A549 treated with CORT108297 at 1 μM for 4 hours (cell line): ENCODE results near the gene DRD4. TPM values are rescaled to one million over a fixed set of nuclear protein-coding genes. Genes with fewer than 3 reads are reported as not detected.

Experiments used
- total RNA-seq: library from RNA; stranded (reverse); fragments of 200-300 nt; extraction: Qiagen RNA extraction; gene quantifications from 5 replicates; pipeline ENCODE4 v1.2.3, GENCODE V29; 2022

Gene DRD4
- 0.15 to 0.39 TPM (median 0.22 TPM) in 5 replicates for total RNA-seq

DNA sequence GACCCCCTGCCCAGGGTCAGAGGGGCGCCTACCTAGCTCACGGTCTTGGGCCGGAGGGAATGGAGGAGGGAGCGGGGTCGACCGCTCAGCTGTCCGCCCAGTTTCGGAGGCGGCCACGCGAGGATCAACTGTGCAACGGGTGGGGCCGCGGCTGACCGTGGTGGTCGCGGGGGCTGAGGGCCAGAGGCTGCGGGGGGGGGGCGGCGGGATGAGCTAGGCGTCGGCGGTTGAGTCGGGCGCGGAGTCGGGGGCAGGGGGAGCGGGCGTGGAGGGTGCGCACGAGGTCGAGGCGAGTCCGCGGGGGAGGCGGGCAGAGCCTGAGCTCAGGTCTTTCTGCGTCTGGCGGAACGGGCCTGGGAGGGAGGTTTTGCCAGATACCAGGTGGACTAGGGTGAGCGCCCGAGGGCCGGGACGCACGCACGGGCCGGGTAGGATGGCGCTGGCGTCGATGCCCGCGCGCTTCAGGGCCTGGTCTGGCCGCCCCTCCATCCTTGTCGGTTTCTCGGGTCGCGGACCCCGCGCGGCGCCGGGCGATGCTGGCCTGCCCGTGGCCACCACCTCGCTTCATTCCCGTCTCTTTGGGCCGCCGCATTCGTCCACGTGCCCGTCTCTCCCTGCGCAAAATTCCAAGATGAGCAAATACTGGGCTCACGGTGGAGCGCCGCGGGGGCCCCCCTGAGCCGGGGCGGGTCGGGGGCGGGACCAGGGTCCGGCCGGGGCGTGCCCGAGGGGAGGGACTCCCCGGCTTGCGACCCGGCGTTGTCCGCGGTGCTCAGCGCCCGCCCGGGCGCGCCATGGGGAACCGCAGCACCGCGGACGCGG is at the start of gene DRD4:
Gene DRD4, plus strand, starts transcription at position 759 of the 822 bp plus-strand sequence. Its CDS starts 36 bp downstream, at position 795.

DNA sequence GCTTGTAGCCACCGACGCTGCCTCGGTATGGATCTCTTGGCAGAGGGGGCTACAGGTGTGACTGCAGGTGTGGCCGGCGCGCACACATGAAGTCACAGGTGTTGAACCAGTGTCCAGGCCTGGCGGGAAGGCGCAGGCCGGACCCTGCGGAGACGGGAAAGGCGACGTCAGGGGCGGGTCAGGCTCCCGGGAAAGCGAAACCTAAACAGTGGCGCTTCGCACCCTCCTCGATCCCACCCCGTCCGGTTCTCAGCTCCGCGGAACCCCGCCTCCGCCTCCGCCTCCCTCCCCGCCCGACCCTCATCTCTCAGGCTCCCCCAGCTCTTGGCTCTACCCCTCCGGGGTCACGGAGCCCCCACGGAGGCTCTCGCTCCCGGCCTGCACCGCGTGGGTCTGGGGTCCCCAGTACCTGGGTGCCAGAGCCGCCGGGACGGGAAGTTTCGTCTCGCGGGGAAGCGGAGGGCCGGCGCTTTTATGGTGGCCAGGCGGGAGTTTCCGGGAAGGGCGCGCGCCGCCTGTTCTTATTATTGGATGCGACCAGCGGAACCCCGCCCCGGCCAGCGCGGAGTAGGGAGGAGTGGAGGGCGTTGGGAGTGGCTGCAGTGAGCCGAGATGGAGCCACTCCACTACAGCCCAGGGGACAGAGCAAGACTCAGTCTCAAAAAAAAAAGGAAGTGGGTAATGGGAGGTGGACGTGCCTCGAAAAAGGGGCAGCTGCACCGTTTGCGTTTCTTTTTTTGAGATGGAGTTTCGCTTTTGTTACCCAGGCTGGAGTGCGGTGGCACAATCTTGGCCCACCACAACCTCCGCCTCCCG is 21.4 kb upstream of the DRD4 start, which contains the start of gene IRF7:
Gene IRF7, minus strand, starts transcription at position 447 of the 816 bp plus-strand sequence. CDS start 586 bp downstream, outside the sequence.

DNA sequence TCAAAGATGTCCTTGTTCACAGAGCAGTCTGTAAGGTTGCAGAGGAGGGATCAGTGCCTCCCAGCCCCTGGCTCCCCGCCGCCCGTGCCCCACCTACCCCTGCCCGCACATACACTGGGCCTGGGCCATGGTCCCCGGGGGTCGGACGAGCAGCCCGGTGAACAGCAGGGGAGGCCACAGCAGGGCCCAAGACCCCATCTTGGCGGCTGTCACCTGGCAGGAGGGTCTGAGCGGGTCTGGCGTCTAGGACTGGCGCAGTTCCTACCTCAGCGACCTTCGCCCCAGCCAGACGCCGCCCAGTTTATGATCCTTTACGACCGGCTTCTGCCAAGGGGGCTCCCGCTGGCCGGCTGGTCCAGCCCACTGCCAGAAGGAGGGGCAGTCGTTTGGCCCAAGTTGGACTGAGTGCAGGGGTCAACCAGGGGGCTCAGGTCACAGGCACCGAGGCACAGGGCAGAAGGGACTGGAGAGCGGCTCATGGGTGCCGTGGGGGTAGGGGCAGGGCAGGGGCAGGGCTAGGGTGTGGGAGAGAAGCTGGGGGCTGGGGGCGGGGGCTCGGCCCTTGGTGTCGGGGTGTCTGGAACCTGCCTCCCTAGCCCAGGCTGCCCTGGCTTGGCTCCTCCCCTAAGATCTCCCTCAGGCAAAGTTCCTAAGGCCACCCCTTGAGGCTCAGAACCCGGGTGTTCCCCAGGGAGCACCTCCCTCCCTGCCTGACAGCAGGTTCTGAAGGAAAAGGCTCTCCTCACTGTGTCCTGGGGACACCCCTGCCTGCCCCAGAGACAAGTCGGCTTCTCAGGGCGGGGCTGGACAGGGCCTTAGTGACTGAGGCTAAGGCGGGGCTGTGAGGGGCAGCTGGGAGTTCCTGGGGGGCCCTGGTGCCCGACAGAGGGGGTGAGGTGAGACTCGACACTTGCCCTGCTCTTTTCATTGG is 12.1 kb upstream of the DRD4 start, which contains the start of gene CDHR5:
Gene CDHR5, minus strand, starts transcription at position 251 of the 931 bp plus-strand sequence. Its CDS starts 53 bp downstream, at position 198.

DNA sequence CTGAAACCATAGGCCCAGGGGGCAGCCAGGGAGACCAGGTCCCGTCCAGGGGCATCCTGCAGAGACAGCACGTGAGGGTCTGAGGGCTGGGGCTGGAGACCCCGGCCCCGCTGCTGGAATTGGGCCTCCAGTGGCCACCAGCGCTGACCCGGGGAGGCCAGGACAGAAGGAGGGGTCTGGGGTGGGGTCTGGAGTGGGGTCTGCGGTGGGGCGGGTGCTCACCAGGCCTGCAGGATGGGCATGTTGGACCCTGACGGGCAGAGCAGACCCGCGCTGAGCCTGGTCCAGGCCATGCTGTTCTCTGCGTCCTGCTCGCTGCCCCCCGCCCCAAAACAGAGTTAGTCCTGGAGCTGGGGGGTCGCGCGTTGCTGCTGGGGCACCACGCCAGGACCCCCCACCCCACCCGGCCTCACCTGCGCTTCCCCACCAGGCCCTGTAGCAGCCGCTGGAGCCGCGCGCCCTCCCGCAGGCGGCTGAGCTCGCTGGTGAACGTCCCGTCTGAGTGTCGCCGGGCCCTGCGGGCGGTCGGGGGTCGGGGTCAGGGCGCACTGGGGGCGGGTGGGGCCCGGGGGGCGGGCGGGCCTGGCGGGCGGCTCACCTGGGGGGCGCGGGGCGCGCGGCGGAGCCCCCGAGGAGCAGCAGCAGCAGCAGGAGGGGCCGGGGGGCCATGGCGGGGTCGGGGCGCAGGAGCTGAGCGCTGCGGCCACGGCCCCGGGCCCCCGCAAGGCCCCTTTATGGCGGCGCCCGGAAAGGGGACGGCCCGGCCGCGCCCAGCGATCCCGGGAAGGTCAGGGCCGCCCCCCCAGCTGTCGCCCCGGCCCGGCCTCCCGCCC is 10.4 kb upstream of the DRD4 start, which contains the start of gene SCT:
Gene SCT, minus strand, starts transcription at position 707 of the 833 bp plus-strand sequence. Its CDS starts 38 bp downstream, at position 669.

Other genes starting within 250 kb of the DRD4 start
- gene PKP3, start 243.1 kb upstream of the DRD4 start, total RNA-seq = 26.3 to 41.8 TPM (median 39.9 TPM) in 5 replicates
- gene SIGIRR, start 222.3 kb upstream of the DRD4 start, total RNA-seq = 55.4 to 103 TPM (median 98.4 TPM) in 5 replicates
- gene ANO9, start 195.3 kb upstream of the DRD4 start, total RNA-seq = 0.55 to 1.8 TPM (median 1.0 TPM) in 5 replicates
- 35.2 to 48.7 TPM (median 46.0 TPM) in 5 replicates for gene PTDSS2, start 187.0 kb upstream of the DRD4 start, total RNA-seq
- 128 to 190 TPM (median 178 TPM) in 5 replicates for gene RNH1, start 130.0 kb upstream of the DRD4 start, total RNA-seq
- gene HRAS, start 101.7 kb upstream of the DRD4 start, total RNA-seq = 97.4 to 162 TPM (median 151 TPM) in 5 replicates
- 0.45 to 0.93 TPM (median 0.75 TPM) in 5 replicates for gene LRRC56, start 99.7 kb upstream of the DRD4 start, total RNA-seq
- 1.9 to 3.3 TPM (median 2.7 TPM) in 5 replicates for gene LMNTD2, start 76.5 kb upstream of the DRD4 start, total RNA-seq
- gene RASSF7, start 76.3 kb upstream of the DRD4 start, total RNA-seq = 35.3 to 47.8 TPM (median 43.4 TPM) in 5 replicates
- gene PHRF1, start 60.8 kb upstream of the DRD4 start, total RNA-seq = 26.7 to 35.3 TPM (median 34.8 TPM) in 5 replicates
- gene IRF7, start 21.3 kb upstream of the DRD4 start, total RNA-seq = 4.1 to 7.8 TPM (median 7.0 TPM) in 5 replicates
- gene CDHR5, start 12.3 kb upstream of the DRD4 start, total RNA-seq = 0.03 to 0.08 TPM in 2 of 5 replicates, not detected in the others
- gene SCT, start 10.1 kb upstream of the DRD4 start, total RNA-seq = not detected in 5 replicates
- gene DEAF1, start 58.0 kb downstream of the DRD4 start, total RNA-seq = 27.2 to 37.0 TPM (median 33.8 TPM) in 5 replicates
- 9.2 to 11.6 TPM (median 11.3 TPM) in 5 replicates for gene TMEM80, start 58.5 kb downstream of the DRD4 start, total RNA-seq
- gene EPS8L2, start 69.0 kb downstream of the DRD4 start, total RNA-seq = 77.4 to 139 TPM (median 122 TPM) in 5 replicates
- gene TALDO1, start 110.2 kb downstream of the DRD4 start, total RNA-seq = 416 to 454 TPM (median 423 TPM) in 5 replicates
- gene GATD1, start 140.2 kb downstream of the DRD4 start, total RNA-seq = 37.0 to 53.7 TPM (median 49.1 TPM) in 5 replicates
- 1.4 to 2.7 TPM (median 2.0 TPM) in 5 replicates for gene CEND1, start 152.8 kb downstream of the DRD4 start, total RNA-seq
- 23.7 to 39.6 TPM (median 37.1 TPM) in 5 replicates for gene SLC25A22, start 161.0 kb downstream of the DRD4 start, total RNA-seq
- 8.7 to 17.7 TPM (median 16.6 TPM) in 5 replicates for gene PIDD1, start 168.0 kb downstream of the DRD4 start, total RNA-seq
- gene RPLP2, start 172.7 kb downstream of the DRD4 start, total RNA-seq = 1,648 to 2,773 TPM (median 2,446 TPM) in 5 replicates
- 35.5 to 63.1 TPM (median 58.0 TPM) in 5 replicates for gene PNPLA2, start 181.6 kb downstream of the DRD4 start, total RNA-seq
- 2.9 to 5.2 TPM (median 4.8 TPM) in 5 replicates for gene CRACR2B, start 190.7 kb downstream of the DRD4 start, total RNA-seq
- gene CD151, start 195.7 kb downstream of the DRD4 start, total RNA-seq = 725 to 879 TPM (median 864 TPM) in 5 replicates
- 590 to 758 TPM (median 644 TPM) in 5 replicates for gene POLR2L, start 205.3 kb downstream of the DRD4 start, total RNA-seq
- 121 to 195 TPM (median 194 TPM) in 5 replicates for gene TSPAN4, start 205.6 kb downstream of the DRD4 start, total RNA-seq